Measurements from ENCODE around the gene C5orf63. TPM values are rescaled to one million over a fixed set of nuclear protein-coding genes. Genes with fewer than 3 reads are reported as not detected.

C5orf63 gene
- total and polyA plus RNA-seq, 2 experiments from 2014 or later: 6.8 to 10.5 TPM

GRCh38 chr5:127089191-127089590 lies 15.9 kb upstream of the C5orf63 start:
- no peak for ATAC-seq
- no peaks in the 10 kb centered on the region for H3K79me2 ChIP-seq (replicated peaks; ENCODE audit: insufficient read depth)
- TF ChIP-seq EZH2phosphoT487 (IDR thresholded peaks at IDR 0.05; ENCODE audit: unreplicated experiment) (no peak), NANOG (IDR thresholded peaks at IDR 0.05; ENCODE audit: borderline replicate concordance) (no peak), ZNF331 (CRISPR knock-in tag; IDR thresholded peaks at IDR 0.05; ENCODE audit: low read depth) (no peak), JUNB (IDR thresholded peaks at IDR 0.05; ENCODE audit: unreplicated experiment) (no peak), CTCF (conservative IDR thresholded peaks at IDR 0.05; ENCODE audit: low read depth in 2 of 2) (no peak), ETS1 (IDR thresholded peaks at IDR 0.05) (no peak), STAT1 (IDR thresholded peaks at IDR 0.05; ENCODE audit: unreplicated experiment) (no peak), REST (IDR thresholded peaks at IDR 0.05; ENCODE audit: unreplicated experiment) (no peak), ZNF462 (CRISPR knock-in tag; IDR thresholded peaks at IDR 0.05) (no peak), POLR2AphosphoS5 (IDR thresholded peaks at IDR 0.05; ENCODE audit: low read depth) (no peak), EZH2 (IDR thresholded peaks at IDR 0.05; ENCODE audit: low read depth, unreplicated experiment) (no peak), ZNF114 (CRISPR knock-in tag; IDR thresholded peaks at IDR 0.05) (no peak), CREB1 (CRISPR knock-in tag; IDR thresholded peaks at IDR 0.05; ENCODE audit: low read depth) (no peak)
- no peaks in the 10 kb centered on the region for H3K36me3 ChIP-seq (ENCODE audit: insufficient read depth)
- H3K4me2 ChIP-seq: peak overlapping the region; percentile 45
- Mint-ChIP-seq H3K9me3 (no peaks in the 10 kb centered on the region), H3K27ac (no peak overlapping the region), H3K27me3 (ENCODE audit: insufficient read depth, low read depth, poor library complexity) (no peaks in the 10 kb centered on the region), H3K4me1 (peaks cover 27% of the 10 kb centered on the region), H3K4me3 (no peak overlapping the region), H3K36me3 (ENCODE audit: low read depth) (no peaks in the 10 kb centered on the region)
- no peak overlapping the region for H3K27ac ChIP-seq (ENCODE audit: low read depth)
- H2AFZ ChIP-seq: peak overlapping the region; percentile 61; the same call in 1 of the 2 replicates
- no peak overlapping the region for H3K4me3 ChIP-seq
- no peaks in the 10 kb centered on the region for H3K27me3 ChIP-seq (ENCODE audit: insufficient read depth)
- no peaks in the 10 kb centered on the region for H3K9me2 ChIP-seq (ENCODE audit: insufficient read depth)
- H3K4me1 ChIP-seq (ENCODE audit: insufficient read depth): peaks cover 34% of the 10 kb centered on the region
- DNase-seq (ENCODE audit: low spot score): no peak
- no peaks in the 10 kb centered on the region for H4K20me1 ChIP-seq (replicated peaks; ENCODE audit: insufficient read depth)
- no peaks in the 10 kb centered on the region for H3F3A ChIP-seq (replicated peaks; ENCODE audit: low read depth)
